ENCODE measurements around the gene S100A6. TPM values are rescaled to one million over a fixed set of nuclear protein-coding genes. Genes with fewer than 3 reads are reported as not detected.
"Not testable (repeated sequence)": the region's sequence is repeated elsewhere in the genome, so short reads cannot be mapped to it uniquely, and the experiment has no call there.

Gene S100A6
- total RNA-seq, 2 donors from 2014 or later: 367 to 608 TPM

DNA sequence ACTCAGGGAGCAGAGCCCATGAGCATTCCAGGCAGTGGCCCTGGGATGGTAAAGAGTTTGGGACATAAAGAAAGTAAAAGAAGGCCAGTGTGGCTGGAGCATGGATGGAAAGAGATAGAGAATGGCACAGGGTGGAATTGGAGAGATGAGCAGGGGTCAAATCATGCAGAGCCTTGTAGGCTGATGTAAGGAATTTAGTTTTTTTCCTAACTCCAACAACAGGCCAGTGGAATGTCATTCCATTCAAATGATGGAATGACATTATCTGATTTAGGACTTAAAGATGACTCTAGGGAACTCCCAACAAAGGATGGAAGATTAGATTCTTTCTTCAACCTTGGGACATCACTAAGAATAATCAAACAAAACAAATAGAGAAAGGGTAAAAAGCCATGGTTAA lies 42.7 kb upstream of the S100A6 start:
- H3K27me3 ChIP-seq (replicated peaks; ENCODE audit: insufficient read depth): no peaks in the 10 kb centered on the region
- TF ChIP-seq CTCF (IDR thresholded peaks at IDR 0.05): no peak
- ATAC-seq (ENCODE audit: insufficient number of reproducible peaks, low FRiP score, low read depth) (no peak), DNase-seq (ENCODE audit: low spot score) (no peak)
- H3K4me3 ChIP-seq: no peak overlapping the region
- peaks cover 0 to 10% of the 10 kb centered on the region in 2 donors for H3K4me1 ChIP-seq (ENCODE audit: control insufficient read depth in 1 of 2, low read depth in 2 of 2)
- H3K27ac ChIP-seq: no peak overlapping the region
- H3K9me3 ChIP-seq: no peaks in the 10 kb centered on the region
- H3K36me3 ChIP-seq: no peaks in the 10 kb centered on the region

DNA sequence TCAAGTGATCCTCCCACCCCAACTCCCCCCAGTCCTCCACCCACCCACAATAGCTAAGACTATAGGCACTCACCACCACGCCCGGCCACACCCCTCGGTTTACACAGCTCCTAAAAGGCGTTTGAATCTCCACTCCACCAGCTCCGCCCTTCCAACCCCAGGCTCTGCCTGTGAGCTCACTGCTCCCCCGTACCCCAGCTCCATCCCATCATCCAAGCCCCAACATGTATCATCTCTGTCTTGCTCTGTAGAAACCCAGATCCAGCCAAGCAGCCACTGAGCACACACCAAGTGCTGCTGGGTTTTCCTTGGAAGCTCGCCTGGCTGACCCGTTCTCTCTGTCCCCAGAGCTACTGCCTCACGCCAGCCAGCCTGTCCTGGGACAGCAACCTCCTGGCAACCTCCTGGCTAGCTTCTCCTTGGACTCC lies 41.8 kb upstream of the S100A6 start:
- no peaks in the 10 kb centered on the region for H3K27me3 ChIP-seq (replicated peaks; ENCODE audit: insufficient read depth)
- DNase-seq (ENCODE audit: low spot score): no peak

DNA sequence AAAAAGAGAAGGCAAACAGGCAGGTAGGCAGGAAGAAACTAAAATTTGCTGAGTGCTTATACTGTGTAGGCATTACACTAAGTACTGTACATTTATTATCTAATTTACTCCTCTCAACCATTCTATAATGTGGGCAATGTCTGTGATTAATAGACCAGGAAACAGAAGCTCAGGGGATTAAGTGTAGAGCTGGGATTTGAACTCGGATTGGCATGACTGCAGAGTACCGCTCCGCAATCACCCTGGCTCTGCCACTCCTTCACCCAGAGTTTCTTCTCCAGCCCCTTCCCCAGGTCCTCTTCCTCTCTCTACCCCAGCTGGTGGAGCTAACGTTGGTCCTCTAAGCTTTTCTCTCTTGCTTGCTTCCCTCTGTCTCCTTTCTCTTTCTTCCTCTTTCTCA lies 41.3 kb upstream of the S100A6 start:
- TF ChIP-seq CTCF (IDR thresholded peaks at IDR 0.05): no peak
- DNase-seq (ENCODE audit: low spot score) (no peak), ATAC-seq (ENCODE audit: insufficient number of reproducible peaks, low FRiP score, low read depth) (no peak)
- H3K27ac ChIP-seq: no peak overlapping the region
- no peak overlapping the region for H3K4me3 ChIP-seq
- no peaks in the 10 kb centered on the region for H3K9me3 ChIP-seq
- peaks cover 5 to 22% of the 10 kb centered on the region in 2 donors for H3K4me1 ChIP-seq (ENCODE audit: control insufficient read depth in 1 of 2, low read depth in 2 of 2)
- H3K36me3 ChIP-seq: no peaks in the 10 kb centered on the region
- no peaks in the 10 kb centered on the region for H3K27me3 ChIP-seq (replicated peaks; ENCODE audit: insufficient read depth)

More for the DNA sequence above, 41.8 kb upstream of the S100A6 start:
- H3K27ac ChIP-seq: no peak overlapping the region
- no peaks in the 10 kb centered on the region for H3K36me3 ChIP-seq
- no peak for TF ChIP-seq CTCF (IDR thresholded peaks at IDR 0.05)
- no peak overlapping the region for H3K4me3 ChIP-seq
- peaks cover 5 to 17% of the 10 kb centered on the region in 2 donors for H3K4me1 ChIP-seq (ENCODE audit: control insufficient read depth in 1 of 2, low read depth in 2 of 2)
- no peak for ATAC-seq (ENCODE audit: insufficient number of reproducible peaks, low FRiP score, low read depth)
- no peaks in the 10 kb centered on the region for H3K9me3 ChIP-seq

DNA sequence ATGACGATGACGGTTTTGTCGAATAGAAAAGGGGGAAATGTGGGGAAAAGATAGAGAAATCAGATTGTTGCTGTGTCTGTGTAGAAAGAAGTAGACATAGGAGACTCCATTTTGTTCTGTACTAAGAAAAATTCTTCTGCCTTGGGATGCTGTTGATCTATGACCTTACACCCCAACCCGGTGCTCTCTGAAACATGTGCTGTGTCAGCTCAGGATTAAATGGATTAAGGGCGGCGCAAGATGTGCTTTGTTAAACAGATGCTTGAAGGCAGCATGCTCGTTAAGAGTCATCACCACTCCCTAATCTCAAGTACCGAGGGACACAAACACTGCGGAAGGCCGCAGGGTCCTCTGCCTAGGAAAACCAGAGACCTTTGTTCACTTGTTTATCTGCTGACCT lies 39.7 kb upstream of the S100A6 start:
- peaks cover 5 to 26% of the 10 kb centered on the region in 2 donors for H3K4me1 ChIP-seq (ENCODE audit: control insufficient read depth in 1 of 2, low read depth in 2 of 2)
- H3K27me3 ChIP-seq (replicated peaks; ENCODE audit: insufficient read depth); H3K36me3 ChIP-seq; H3K27ac ChIP-seq; H3K4me3 ChIP-seq; ATAC-seq (ENCODE audit: insufficient number of reproducible peaks, low FRiP score, low read depth); DNase-seq (ENCODE audit: low spot score); H3K9me3 ChIP-seq: not testable (repeated sequence)

DNA sequence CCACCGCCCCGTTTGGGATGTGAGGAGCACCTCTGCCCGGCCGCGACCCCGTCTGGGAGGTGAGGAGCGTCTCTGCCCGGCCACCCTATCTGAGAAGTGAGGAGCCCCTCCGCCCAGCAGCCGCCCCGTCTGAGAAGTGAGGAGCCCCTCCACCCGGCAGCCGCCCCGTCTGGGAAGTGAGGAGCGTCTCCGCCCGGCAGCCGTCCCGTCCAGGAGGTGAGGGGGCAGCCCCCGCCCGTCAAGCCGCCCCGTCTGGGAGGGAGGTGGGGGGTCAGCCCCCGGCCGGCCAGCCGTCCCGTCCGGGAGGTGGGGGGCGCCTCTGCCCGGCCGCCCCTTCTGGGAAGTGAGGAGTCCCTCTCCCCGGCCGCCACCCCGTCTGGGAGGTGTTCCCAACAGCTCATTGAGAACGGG lies 39.3 kb upstream of the S100A6 start:
- H3K9me3 ChIP-seq; DNase-seq (ENCODE audit: low spot score); ATAC-seq (ENCODE audit: insufficient number of reproducible peaks, low FRiP score, low read depth): not testable (repeated sequence)

GRCh38 chr1:153573351-153573750 lies 37.6 kb upstream of the S100A6 start:
- DNase-seq (ENCODE audit: low spot score) (no peak), ATAC-seq (ENCODE audit: insufficient number of reproducible peaks, low FRiP score, low read depth) (no peak)
- H3K9me3 ChIP-seq: no peaks in the 10 kb centered on the region
- no peak for TF ChIP-seq CTCF (IDR thresholded peaks at IDR 0.05)
- no peak overlapping the region for H3K4me3 ChIP-seq
- peak overlapping the region; percentile 64 to 75 for H3K27ac ChIP-seq
- no peaks in the 10 kb centered on the region for H3K27me3 ChIP-seq (replicated peaks; ENCODE audit: insufficient read depth)
- H3K4me1 ChIP-seq (ENCODE audit: control insufficient read depth in 1 of 2, low read depth in 2 of 2): peaks cover 5 to 33% of the 10 kb centered on the region in 2 donors
- H3K36me3 ChIP-seq: no peaks in the 10 kb centered on the region

More for the DNA sequence above, 39.3 kb upstream of the S100A6 start:
- not testable (repeated sequence) for H3K27me3 ChIP-seq (replicated peaks; ENCODE audit: insufficient read depth); H3K36me3 ChIP-seq; H3K4me3 ChIP-seq; H3K27ac ChIP-seq
- H3K4me1 ChIP-seq (ENCODE audit: control insufficient read depth in 1 of 2, low read depth in 2 of 2): peaks cover 5 to 26% of the 10 kb centered on the region in 2 donors

Measured in thoracic aorta (tissue), 2 donors.